NB4 (cell line): ENCODE results near the gene GH2.
"Not testable (repeated sequence)": the region's sequence is repeated elsewhere in the genome, so short reads cannot be mapped to it uniquely, and the experiment has no call there.

ENCODE experiments used
- DNase-seq: peaks from one replicate; pipeline ENCODE4 v3.0.0; 2010; ENCODE audit warnings: low read depth
- H3K4me3 ChIP-seq: one replicate; pipeline ENCODE4 v1.5.1; 2011; ENCODE audit warnings: mild to moderate bottlenecking, low read depth, low read length, moderate library complexity
- MYC ChIP-seq: IDR thresholded peaks from 2 replicates; pipeline ENCODE4 v1.6.1; 2011; ENCODE audit warnings: low read depth, low read length
- POLR2A ChIP-seq: IDR thresholded peaks from 2 replicates; pipeline ENCODE4 v1.6.1; 2011; ENCODE audit warnings: mild to moderate bottlenecking; ENCODE audit not compliant: insufficient read length; ENCODE audit errors: extremely low read depth
- TF ChIP-seq, protein P1 (sequence below): IDR thresholded peaks from one replicate; pipeline ENCODE4 v1.5.1; 2012; ENCODE audit warnings: low read depth, low read length
- TF ChIP-seq, protein P2 (sequence below): IDR thresholded peaks from 2 replicates; pipeline ENCODE4 v1.6.1; 2011; ENCODE audit warnings: low read depth, low read length

The GH2 gene

GRCh38 chr17:63911041-63911635 is 29.4 kb upstream of the GH2 start, which contains the start of gene CSHL1:
CSHL1 (minus strand) TSS chr17:63911258; CDS start chr17:63911196, 62 bp downstream.
- TF ChIP-seq, protein P1, sequence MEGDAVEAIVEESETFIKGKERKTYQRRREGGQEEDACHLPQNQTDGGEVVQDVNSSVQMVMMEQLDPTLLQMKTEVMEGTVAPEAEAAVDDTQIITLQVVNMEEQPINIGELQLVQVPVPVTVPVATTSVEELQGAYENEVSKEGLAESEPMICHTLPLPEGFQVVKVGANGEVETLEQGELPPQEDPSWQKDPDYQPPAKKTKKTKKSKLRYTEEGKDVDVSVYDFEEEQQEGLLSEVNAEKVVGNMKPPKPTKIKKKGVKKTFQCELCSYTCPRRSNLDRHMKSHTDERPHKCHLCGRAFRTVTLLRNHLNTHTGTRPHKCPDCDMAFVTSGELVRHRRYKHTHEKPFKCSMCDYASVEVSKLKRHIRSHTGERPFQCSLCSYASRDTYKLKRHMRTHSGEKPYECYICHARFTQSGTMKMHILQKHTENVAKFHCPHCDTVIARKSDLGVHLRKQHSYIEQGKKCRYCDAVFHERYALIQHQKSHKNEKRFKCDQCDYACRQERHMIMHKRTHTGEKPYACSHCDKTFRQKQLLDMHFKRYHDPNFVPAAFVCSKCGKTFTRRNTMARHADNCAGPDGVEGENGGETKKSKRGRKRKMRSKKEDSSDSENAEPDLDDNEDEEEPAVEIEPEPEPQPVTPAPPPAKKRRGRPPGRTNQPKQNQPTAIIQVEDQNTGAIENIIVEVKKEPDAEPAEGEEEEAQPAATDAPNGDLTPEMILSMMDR: no peak
- TF ChIP-seq MYC: no peak
- TF ChIP-seq, protein P2, sequence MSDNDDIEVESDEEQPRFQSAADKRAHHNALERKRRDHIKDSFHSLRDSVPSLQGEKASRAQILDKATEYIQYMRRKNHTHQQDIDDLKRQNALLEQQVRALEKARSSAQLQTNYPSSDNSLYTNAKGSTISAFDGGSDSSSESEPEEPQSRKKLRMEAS: no peak
- no peak for TF ChIP-seq POLR2A
- no peak for DNase-seq
- H3K4me3 ChIP-seq: no peak within 1 kb of the TSS

DNA sequence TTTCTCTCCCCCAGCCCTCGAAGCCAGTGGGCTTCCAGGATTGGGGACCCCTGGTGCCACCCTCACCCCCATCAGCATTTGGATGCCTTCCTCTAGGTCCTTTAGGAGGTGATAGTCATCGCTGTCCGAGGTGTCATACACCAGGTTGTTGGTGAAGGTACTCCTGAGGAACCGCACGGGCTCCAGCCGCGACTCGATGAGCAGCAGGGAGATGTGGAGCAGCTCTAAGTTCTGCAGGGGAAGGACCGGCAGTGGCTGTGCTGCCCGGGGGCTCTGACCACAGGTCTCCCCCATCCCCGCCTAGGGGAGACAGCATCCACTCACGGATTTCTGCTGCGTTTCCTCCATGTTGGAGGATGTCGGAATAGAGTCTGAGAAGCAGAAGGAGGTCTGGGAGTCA is 28.4 kb upstream of the GH2 start:
- H3K4me3 ChIP-seq: no peak overlapping the region
- TF ChIP-seq, protein P2: no peak
- no peak for TF ChIP-seq POLR2A
- TF ChIP-seq, protein P1: no peak
- no peak for TF ChIP-seq MYC
- no peak for DNase-seq

- not testable (repeated sequence) for DNase-seq, H3K4me3 ChIP-seq
These were observed 27.8 kb upstream of the GH2 start for GRCh38 chr17:63909586-63909985.

GRCh38 chr17:63907161-63907778 is 25.5 kb upstream of the GH2 start:
- TF ChIP-seq, protein P1: peak; percentile 11
- DNase-seq: peak; percentile 37
- H3K4me3 ChIP-seq: not testable (repeated sequence)

GRCh38 chr17:63904796-63905195 is 23.1 kb upstream of the GH2 start:
- not testable (repeated sequence) for H3K4me3 ChIP-seq, DNase-seq

GRCh38 chr17:63903787-63904201 is 22.1 kb upstream of the GH2 start:
- H3K4me3 ChIP-seq, DNase-seq: not testable (repeated sequence)

- H3K4me3 ChIP-seq, DNase-seq: not testable (repeated sequence)
These were observed 20.2 kb upstream of the GH2 start for GRCh38 chr17:63901971-63902370.

DNA sequence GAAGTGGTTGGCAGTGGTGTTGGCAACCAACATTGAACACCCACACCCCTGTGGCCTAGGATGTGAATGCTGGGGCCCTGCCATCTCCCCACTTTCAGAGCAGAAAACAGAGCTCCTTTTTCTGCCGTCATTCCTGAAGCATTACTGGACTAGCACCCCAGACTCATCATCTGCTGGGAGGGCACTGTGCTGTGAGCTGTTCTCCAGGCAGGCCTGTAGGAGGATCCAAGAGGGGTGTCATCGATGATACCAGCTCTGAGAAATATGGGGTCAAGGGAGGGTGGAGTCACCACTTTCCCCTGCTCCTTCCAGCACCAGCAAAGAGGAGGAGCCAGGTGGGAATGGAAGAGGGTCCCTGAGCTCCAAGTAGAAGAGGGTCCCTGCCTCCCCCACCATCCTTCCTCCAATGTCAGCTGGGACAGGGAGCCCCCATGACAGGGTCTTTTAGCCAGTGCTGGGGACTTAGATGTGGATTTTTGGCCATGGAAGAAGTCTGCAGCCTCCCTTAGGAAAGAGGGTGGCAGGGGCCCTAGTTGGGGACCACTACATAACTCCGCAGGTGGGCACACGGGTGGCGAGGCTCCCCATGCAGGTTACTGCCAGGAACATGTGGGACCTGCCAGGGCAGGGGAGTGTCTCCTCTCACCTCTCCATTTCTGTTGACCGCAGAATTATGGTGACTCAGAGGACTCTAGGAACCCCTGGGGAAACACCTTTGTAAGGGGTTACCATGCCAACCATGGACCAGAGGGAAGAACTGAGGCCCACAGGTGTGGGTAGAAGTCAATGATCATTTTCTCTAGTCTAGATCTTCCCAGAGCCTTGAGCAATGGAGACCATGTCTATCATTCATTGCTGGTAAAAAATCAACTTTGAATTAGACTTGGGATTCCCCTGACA is 17.4 kb upstream of the GH2 start:
- not testable (repeated sequence) for H3K4me3 ChIP-seq, DNase-seq

DNA sequence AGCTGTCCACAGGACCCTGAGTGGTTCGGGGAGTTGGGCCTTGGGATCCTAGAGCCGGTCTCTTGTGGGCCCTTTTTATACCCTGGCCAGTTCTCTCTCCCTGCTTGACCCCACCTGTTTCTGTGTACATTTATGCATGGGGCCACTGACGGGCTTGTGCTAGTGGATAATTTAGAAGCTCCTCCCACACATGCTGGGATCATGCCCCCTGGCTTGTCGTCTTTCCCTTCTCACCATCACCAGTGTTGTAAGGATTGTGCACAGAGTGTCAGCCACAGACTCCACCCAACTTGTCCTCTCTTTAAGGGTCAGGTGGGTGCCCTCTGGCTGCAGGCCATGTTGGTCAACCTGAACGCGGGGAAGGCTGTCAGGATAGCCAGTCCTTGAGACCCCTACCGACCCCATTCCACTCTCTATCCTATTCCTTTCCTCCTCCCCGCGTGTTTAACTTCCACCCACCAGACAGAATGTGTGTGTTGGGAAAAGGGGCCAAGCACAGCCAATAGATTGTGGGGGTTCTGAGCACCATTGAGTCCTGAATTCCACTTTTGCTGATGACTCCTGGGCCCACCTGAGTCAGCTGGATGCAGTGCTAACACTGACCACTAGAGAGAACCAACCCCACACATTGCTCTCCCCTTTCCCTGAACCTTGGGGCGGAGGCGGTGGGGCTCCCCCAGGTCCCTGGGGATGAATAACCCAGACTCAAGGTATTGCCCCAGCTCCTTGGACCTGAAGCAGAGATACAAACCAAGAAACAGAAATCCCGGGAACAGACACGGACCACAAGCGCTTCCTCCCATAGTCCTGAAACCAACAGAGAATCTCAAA is 15.0 kb upstream of the GH2 start, which contains the start of gene CSH1:
Gene CSH1, minus strand, starts transcription at position 51 of the 831 bp plus-strand sequence. CDS start 63 bp downstream, outside the sequence.
- not testable (repeated sequence) for H3K4me3 ChIP-seq, DNase-seq

GRCh38 chr17:63894821-63895220 is 13.1 kb upstream of the GH2 start:
- not testable (repeated sequence) for H3K4me3 ChIP-seq, DNase-seq

DNA sequence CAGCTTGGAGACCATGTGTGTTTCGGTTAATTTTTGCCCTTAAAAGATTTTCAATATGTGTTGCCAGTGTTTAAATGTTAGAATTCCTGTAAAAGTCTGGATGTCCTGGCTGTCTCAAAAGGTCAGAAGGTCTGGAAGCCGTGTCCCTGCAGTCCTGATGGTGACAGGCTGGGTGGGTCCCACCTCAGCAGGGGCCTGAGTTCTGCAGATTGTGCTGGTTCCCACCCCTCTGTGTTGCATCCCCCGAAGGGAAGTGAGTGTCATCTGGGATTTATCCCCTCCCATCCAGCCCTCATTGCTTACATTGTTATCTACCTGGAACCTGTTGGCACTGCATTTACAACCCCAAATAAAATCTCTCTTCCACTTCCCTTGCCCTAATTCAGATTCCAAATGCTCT is 12.3 kb upstream of the GH2 start:
- not testable (repeated sequence) for DNase-seq, H3K4me3 ChIP-seq
